GM19193 (cell line): Measurements from ENCODE around the gene KCNN1.

Experiments used
- POLR2A ChIP-seq: IDR thresholded peaks from 4 replicates; pipeline ENCODE4 v1.6.1; 2011; ENCODE audit not compliant: insufficient read depth, insufficient read length; ENCODE audit errors: extremely low read depth

The KCNN1 gene

DNA sequence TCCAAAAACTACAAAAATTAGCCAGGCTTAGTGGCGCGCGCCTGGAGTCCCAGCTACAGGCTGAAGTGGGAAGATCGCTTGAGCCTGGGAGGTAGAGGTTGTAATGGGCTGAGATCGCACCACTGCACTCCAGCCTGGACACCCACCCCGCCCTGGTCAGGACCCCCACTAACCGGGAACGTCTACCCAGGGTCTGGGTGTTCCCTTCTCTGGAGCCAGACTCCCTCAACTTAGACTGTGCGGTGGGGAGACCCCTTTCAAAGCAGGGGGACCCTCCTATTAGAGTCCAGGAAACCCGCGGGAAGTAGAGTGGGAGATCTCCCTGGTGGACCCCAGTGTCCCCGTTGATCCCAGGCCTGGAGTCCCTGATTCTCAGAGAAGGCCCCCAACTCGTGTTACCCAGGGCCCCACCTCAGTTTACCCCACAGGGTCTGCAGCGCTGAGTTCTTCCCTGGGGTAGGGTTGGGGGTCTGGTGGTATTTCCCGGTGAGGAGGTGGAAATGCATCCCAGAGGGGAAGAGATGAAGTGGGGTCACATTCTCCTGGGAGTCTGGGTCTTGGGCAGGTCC is 35.0 kb downstream of the KCNN1 start:
- no peak for TF ChIP-seq POLR2A

DNA sequence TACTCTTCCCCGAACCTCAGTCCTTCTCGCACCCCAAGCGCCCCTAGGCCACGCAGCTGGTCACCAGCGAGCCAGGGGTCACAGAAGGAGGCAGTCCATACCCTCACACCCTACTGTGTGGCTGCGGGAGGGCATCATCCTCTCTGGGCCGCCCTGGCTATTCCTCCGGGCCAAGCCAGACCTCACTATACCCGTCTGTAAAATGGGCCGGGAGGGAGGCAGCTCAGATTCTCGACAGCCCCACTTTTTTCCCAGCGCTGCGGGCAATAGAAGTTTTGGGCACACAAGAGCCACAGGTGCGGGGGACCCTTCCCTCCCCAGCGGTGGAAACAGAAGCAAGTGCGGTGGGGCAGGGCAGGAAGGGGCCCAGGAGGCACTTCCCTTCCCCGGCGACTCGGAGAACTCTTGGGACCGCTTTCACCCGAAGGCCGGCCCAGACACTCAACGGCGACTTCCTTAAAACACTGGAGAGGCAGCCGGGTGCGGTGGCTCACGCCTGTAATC is 35.5 kb downstream of the KCNN1 start:
- no peak for TF ChIP-seq POLR2A

DNA sequence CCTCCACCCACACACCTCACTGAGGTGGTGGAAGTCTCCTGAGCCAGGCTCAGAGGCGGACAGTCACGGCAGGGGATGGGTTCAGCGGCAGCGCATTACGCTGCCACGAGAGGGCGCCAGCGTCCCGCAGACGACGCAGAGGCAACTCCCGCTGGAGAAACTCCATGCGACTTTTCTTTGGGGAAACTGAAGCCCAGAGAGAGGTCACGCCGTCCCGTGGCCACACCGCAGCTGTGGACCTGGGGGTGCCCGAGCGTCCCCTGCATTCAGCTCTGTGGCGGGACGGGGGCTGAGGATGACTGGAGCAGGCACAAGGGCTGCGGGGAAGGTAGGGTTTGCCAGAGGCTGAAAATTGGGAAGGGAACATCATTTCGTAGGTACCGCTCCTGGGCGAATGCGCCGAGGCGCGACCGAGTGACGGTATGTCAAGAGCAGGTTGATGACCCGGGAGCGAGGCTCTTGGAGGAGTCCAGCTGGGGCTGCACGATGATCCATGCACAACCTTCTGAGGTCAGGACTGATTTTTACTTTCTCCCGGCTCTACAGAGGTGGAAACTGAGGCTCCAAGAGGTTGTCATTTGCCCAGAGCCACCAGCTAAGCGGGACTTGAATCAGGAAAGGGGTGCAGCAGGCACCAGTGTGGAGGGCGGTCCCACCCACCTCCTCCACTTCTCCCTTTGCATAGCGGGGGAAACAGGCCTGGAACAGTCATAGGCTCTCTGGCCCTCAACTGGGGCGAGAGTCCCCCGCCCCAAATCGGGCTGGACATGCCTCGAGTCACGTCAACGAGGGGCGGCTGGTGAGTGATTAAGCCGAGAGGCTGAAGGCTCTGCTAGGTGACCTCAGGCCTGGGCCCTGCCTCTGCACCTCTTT is 40.4 kb downstream of the KCNN1 start:
- TF ChIP-seq POLR2A: no peak

DNA sequence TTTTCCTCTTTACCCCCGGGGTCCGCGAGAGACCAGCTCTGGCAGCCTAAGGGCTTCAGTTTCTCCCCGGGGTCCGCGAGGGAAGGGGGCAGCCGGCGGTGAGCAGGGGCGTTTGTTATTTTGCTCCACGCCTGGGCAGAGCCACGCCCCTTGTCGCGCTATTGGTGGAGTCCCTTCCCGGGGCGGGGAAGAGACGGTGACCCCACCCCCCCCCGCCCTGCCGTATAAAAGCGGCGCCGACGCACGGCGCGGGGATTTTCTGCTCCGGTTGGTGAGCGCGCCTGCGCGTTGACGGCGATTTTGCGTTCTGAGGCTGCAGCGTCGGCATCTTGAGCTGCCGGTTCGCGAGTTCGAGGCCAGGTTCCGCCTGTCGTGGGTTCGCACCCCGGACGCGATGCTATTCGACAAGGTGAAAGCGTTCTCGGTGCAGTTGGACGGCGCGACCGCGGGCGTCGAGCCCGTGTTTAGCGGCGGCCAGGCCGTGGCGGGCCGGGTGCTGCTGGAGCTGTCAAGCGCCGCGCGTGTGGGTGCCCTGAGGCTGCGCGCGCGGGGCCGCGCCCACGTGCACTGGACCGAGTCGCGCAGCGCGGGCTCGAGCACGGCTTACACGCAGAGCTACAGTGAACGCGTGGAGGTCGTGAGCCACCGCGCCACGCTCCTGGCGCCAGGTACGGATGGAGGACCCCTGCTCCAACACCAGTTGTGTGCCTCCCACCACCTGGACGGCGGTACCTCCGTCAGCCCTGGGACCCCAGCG is 41.2 kb downstream of the KCNN1 start, which contains the start of gene ARRDC2:
Gene ARRDC2 (plus strand): TSS at position 254 of the 757 bp plus-strand sequence. CDS start 141 bp downstream, at position 395.
- TF ChIP-seq POLR2A: no peak

DNA sequence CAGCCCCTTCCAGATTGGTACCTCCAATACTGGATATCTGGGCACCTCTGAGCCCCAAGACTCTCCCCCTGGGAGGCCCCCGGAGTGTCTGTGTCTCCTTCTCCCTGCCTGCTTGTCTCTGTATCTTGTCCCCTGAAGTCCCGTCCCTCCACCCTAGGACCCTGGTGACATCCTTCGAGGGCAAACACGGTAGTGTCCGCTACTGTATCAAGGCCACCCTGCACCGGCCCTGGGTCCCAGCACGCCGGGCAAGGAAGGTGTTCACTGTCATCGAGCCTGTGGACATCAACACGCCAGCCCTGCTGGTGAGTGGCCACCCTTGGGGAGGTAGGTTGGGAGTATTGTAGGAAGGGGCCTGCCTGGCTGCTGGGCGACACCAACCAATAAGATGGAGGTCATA is 41.9 kb downstream of the KCNN1 start:
- TF ChIP-seq POLR2A: no peak

DNA sequence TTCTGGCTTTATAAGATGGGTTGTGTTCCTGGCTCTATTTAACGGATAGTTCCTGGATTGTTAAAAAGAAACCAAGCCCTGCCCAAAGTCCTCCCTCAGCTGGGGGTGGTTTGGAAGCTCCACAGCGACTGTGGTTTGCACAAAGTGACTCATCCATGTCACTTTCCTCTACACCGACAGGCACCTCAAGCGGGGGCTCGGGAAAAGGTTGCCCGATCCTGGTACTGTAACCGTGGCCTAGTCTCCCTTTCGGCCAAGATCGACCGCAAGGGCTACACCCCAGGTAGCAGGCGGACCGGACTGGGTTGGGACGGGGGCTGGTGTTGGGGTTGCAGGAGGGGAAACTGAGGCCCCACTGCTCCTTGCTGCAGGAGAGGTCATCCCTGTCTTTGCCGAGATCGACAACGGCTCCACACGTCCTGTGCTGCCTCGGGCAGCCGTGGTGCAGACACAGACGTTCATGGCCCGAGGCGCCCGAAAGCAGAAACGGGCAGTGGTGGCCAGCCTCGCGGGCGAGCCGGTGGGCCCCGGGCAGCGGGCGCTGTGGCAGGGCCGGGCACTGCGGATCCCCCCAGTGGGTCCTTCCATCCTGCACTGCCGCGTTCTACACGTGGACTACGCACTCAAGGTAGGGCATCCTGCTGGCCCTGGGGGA is 42.6 kb downstream of the KCNN1 start:
- no peak for TF ChIP-seq POLR2A

DNA sequence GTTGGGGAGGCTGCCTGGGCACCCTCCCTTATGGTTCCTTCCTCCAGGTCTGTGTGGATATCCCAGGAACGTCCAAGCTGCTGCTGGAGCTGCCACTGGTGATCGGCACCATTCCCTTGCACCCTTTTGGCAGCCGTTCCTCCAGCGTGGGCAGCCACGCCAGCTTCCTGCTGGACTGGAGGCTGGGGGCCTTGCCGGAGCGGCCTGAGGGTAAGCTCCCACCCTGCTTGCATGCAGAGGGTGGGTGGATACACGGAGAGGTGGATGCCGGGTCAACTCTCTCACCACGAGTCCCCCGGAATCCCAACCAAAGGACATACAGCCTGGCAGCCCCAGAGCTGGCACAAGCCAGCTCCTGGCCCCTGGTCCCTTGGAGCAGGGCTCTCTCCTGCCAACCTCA is 43.2 kb downstream of the KCNN1 start:
- TF ChIP-seq POLR2A: no peak

DNA sequence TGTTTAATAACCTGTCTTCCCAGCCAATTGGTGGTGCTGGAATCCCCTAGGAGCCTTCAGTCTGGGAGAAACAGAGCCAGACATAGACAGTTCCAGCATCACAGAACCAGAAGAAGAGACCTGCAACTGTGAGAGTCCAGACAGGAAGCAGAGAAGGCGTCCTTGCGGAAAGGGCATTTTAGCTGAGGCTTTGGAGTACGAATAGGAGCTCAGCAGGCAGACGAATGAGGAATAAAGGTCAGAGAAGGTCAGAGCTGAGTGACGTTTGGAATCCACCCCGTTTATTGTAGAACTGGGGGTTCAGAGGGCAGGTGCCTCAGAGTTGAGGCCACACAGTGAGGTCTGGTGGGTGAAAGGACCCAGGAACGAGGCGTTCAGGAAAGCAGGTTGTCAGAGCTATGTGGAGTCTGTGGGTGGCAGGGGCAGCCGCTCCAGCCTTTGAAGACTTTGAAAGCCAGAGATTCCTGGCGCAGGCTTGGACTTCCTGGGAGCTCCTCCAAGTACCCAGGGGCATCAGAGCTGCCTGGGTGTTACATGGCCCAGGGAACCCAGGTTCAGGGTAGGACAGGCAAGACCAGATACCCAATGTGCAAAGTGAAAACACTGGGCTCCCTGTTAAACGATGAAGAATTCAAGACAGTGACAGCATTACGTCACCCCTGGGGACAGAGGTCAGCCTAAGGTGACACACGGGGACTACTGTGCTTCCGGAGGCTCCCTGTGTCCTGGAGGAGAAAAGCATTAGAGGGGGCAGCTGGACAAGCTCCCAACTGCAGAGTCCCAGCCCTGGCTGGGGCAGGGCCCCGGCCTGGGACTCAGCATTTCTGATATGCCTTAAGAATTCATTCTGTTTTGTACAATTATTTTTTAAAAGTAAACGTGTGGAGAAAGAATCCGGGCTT is 46.6 kb downstream of the KCNN1 start:
- TF ChIP-seq POLR2A: no peak

DNA sequence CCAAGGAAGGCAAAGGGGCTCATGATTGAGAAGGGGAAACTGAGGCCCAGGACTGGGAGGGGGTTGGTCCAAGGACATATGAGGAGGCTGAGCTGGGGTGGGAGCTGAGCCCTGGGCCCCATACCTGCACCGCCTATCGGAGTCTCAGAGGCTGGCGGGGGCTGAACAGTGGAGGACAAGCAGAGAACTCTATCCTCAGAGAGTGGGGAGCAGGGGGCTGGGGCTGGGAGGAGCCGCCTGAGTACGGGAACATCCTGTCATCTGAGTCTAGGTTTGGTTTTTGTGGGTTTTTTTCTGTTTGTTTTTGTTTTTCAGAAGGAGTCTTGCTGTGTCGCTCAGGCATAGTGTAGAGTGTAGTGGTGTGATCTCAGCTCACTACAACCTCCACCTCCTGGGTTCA is 47.3 kb downstream of the KCNN1 start:
- TF ChIP-seq POLR2A: no peak

DNA sequence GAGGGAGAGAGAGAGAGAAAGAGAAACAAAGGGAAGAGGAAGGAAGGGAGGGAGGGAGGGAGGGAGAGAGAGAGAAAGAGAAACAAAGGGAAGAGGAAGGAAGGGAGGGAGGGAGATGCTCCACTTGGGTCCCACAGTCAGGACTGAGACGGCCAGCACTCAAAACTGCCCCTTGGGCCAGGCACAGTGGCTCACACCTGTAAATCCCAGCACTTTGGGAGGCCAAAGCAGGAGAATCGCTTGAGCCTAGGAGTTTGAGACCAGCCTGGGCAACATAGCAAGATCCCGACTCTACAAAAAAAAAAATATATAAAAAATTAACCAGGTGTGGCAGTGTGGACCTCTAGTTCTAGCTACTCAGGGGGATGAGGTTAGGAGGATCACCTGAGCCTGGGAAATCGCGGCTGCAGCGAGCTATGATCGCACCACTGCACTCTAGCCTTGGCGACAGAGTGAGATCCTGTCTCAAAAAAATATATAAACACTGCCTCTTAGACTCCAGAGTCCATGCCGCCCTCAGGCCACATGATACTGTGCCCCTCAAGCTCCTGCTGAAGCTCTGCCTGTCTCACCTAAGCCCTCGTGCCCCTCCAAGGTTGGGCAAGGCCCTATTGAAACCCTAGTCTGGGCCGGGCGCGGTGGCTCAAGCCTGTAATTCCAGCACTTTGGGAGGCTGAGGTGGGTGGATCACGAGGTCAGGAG is 49.5 kb downstream of the KCNN1 start:
- no peak for TF ChIP-seq POLR2A

DNA sequence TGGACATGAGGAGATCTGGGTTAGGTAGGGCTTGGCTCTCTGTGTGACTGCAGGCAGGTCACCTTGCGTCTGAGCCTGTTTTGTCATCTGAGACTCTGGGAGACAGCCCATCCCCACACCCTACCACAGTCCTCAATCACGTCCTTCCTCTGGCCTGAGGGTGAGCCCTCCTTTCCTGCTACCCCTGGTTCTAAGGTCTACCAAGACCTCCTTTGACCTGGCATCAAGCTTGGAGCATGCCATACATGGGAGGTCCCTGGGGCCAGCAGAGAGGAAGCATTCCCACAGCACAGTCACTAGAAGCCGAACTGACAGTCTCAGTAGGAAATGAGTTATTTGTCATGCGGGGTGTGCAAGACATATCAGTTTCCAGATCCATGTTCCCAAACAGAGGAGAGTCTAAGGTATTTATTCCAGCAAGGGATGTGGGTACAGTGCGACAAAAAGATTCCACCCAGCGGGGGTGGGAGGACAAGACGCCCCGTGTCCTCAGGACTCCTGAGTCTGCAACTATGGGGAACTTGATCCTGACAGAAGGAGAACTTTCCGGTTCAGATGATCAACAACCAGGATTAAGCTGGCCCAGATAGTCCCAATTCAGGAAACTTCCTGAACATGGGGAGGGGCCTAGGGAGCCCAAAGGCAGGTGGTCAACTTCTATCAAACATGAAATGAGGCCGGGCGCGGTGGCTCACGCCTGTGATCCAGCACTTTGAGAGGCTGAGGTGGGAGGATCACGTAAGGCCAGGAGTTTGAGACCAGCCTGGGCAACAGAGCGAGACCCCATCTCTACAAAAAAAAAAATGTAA is 50.6 kb downstream of the KCNN1 start:
- no peak for TF ChIP-seq POLR2A
